HCT116 (cell line): Measurements from ENCODE around the gene ARHGEF40. TPM values are rescaled to one million over a fixed set of nuclear protein-coding genes. Genes with fewer than 3 reads are reported as not detected.

Source experiments
- ATAC-seq: fragments of 200-7000 bp; cut with Tn5 transposase; 2 replicates; pipeline ENCODE4 v1.9.1; 2020; ENCODE audit warnings: mild to moderate bottlenecking, moderate library complexity
- BruUV-seq: library from RNA; stranded (reverse); fragments of 400-500 nt; replicated peaks from 2 replicates; lab custom pipeline; 2021; lab: Mats Ljungman, UMichigan
- CTCF ChIA-PET: fragments of 300-600 bp; sonication (Branson Sonifier 250); formaldehyde crosslinking; loops from one replicate; lab custom pipeline; 2021; ENCODE audit warnings: antibody characterized with exemption; lab: Charles Lee
- POLR2A ChIA-PET: fragments of 300-600, 350-600 bp; sonication (Branson Sonifier 250); formaldehyde crosslinking; loops from one replicate; lab custom pipeline; 2021; ENCODE audit warnings: antibody characterized with exemption; lab: Charles Lee
- RAD21 ChIA-PET, 2 experiments: fragments of 300-600 bp; sonication (Branson Sonifier 250); formaldehyde crosslinking; loops; one replicate each; lab custom pipeline; 2023; ENCODE audit warnings: low total read pairs in 2 of 2; ENCODE audit not compliant: uncharacterized antibody in 2 of 2, unreplicated experiment in 2 of 2, low non-redundant PET in 1 of 2; lab: Charles Lee
- DNase-seq: peaks from one replicate; pipeline ENCODE4 v3.0.0-alpha.2; 2010; ENCODE audit warnings: low read depth, low spot score
- H2AFZ ChIP-seq: fragments of 200-600 bp; shearing (Covaris generic), sonication (generic); 2 replicates; pipeline ENCODE4 v1.6.1; 2017; ENCODE audit warnings: low read depth, mixed run types, mixed read lengths, antibody characterized with exemption, low read length; ENCODE audit not compliant: poor library complexity, severe bottlenecking
- H3K27ac ChIP-seq: 2 replicates; pipeline ENCODE4 v1.5.1; 2012; ENCODE audit warnings: low read depth, low read length
- H3K27me3 ChIP-seq: fragments of 200-600 bp; sonication (generic); 2 replicates; pipeline ENCODE4 v1.6.1; 2016; ENCODE audit warnings: mixed run types, low read length, mixed read lengths; ENCODE audit not compliant: insufficient read depth
- H3K36me3 ChIP-seq, 2 experiments: fragments of 200-500 bp in 1 of 2; fragments of 200-600 bp in 1 of 2; sonication (Bioruptor generic) in 1 of 2; sonication (generic) in 1 of 2; 2 replicates each; pipeline versions ENCODE4 v1.5.1 to v1.6.1; 2014 to 2016; ENCODE audit warnings: low read length in 2 of 2, inconsistent platforms in 1 of 2, mixed read lengths in 1 of 2, mixed run types in 1 of 2; ENCODE audit not compliant: insufficient read depth in 2 of 2, control insufficient read depth in 1 of 2
- H3K4me1 ChIP-seq, 2 experiments: fragments of 200-600 bp in 1 of 2; sonication (generic) in 1 of 2; 2 replicates each; pipeline versions ENCODE4 v1.5.1 to v1.6.1; 2012 to 2017; ENCODE audit warnings: low read length in 2 of 2, inconsistent platforms in 1 of 2, mild to moderate bottlenecking in 1 of 2, mixed read lengths in 1 of 2, mixed run types in 1 of 2, moderate library complexity in 1 of 2; ENCODE audit not compliant: insufficient read depth in 2 of 2, control insufficient read depth in 1 of 2
- H3K4me2 ChIP-seq: fragments of 200-600 bp; sonication (generic); 2 replicates; pipeline ENCODE4 v1.6.1; 2017; ENCODE audit warnings: mixed run types, low read length, mixed read lengths
- H3K4me3 ChIP-seq, 2 experiments: fragments of 200-600 bp in 1 of 2; sonication (generic) in 1 of 2; replicated peaks in 1 of 2; 2 replicates each; pipeline ENCODE4 v1.5.1; 2011 to 2016; ENCODE audit warnings: low read length in 2 of 2, control low read depth in 1 of 2, low read depth in 1 of 2, mild to moderate bottlenecking in 1 of 2, mixed read lengths in 1 of 2, mixed run types in 1 of 2
- H3K79me2 ChIP-seq: fragments of 200-600 bp; sonication (generic); 2 replicates; pipeline ENCODE4 v1.6.1; 2017; ENCODE audit warnings: mild to moderate bottlenecking, mixed run types, low read length, moderate library complexity, mixed read lengths; ENCODE audit not compliant: insufficient read depth
- H3K9ac ChIP-seq: fragments of 200-600 bp; sonication (generic); 2 replicates; pipeline ENCODE4 v1.6.1; 2016; ENCODE audit warnings: low read length, mixed read lengths
- H3K9me2 ChIP-seq: fragments of 200-600 bp; sonication (generic), shearing (Covaris generic); 2 replicates; pipeline ENCODE4 v1.6.1; 2017; ENCODE audit warnings: mixed run types, mild to moderate bottlenecking, moderate library complexity; ENCODE audit not compliant: insufficient read depth
- H3K9me3 ChIP-seq, 2 experiments: fragments of 200-500 bp in 1 of 2; fragments of 200-600 bp in 1 of 2; sonication (Bioruptor generic) in 1 of 2; sonication (generic) in 1 of 2; 2 replicates each; pipeline ENCODE4 v1.6.1; 2014 to 2017; ENCODE audit warnings: low read length in 2 of 2, mixed read lengths in 2 of 2, inconsistent platforms in 1 of 2, low read depth in 1 of 2, mild to moderate bottlenecking in 1 of 2, mixed run types in 1 of 2, moderate library complexity in 1 of 2; ENCODE audit not compliant: control insufficient read depth in 1 of 2, insufficient read depth in 1 of 2
- H4K20me1 ChIP-seq: fragments of 200-600 bp; sonication (generic), shearing (Covaris generic); 2 replicates; pipeline ENCODE4 v1.6.1; 2017; ENCODE audit warnings: mixed run types, mild to moderate bottlenecking, moderate library complexity; ENCODE audit not compliant: insufficient read depth
- CBX3 ChIP-seq: IDR thresholded peaks from 2 replicates; pipeline ENCODE4 v1.6.1; 2012; ENCODE audit warnings: low read depth
- CEBPB ChIP-seq: IDR thresholded peaks from 2 replicates; pipeline ENCODE4 v1.6.1; 2012; ENCODE audit warnings: low read depth
- EZH2phosphoT487 ChIP-seq: fragments of 200-600 bp; IDR thresholded peaks from 2 replicates; pipeline ENCODE4 v1.6.1; 2018; ENCODE audit warnings: antibody characterized with exemption, borderline replicate concordance
- JUND ChIP-seq: IDR thresholded peaks from 2 replicates; pipeline ENCODE4 v1.6.1; 2012
- POLR2AphosphoS5 ChIP-seq: IDR thresholded peaks from 2 replicates; pipeline ENCODE4 v1.6.1; 2011; ENCODE audit warnings: mild to moderate bottlenecking, low read depth, low read length, moderate library complexity
- RAD21 ChIP-seq: IDR thresholded peaks from 2 replicates; pipeline ENCODE4 v1.6.1; 2012; ENCODE audit warnings: low read depth, mild to moderate bottlenecking
- SIN3A ChIP-seq: IDR thresholded peaks from 2 replicates; pipeline ENCODE4 v1.6.1; 2012; ENCODE audit warnings: low read depth
- SRF ChIP-seq: IDR thresholded peaks from 2 replicates; pipeline ENCODE4 v1.6.1; 2012; ENCODE audit warnings: low read depth
- TCF7L2 ChIP-seq: IDR thresholded peaks from 2 replicates; pipeline ENCODE4 v1.7.0; 2011; ENCODE audit warnings: borderline replicate concordance, inconsistent platforms; ENCODE audit not compliant: insufficient read depth, insufficient read length; ENCODE audit errors: extremely low read depth
- YY1 ChIP-seq: IDR thresholded peaks from 2 replicates; pipeline ENCODE4 v1.6.1; 2011; ENCODE audit warnings: low read length, low read depth, moderate library complexity, mild to moderate bottlenecking; ENCODE audit not compliant: insufficient replicate concordance; ENCODE audit errors: extremely low read depth
- ZNF274 ChIP-seq: fragments of 200-500 bp; sonication (Bioruptor generic); IDR thresholded peaks from 2 replicates; pipeline ENCODE4 v1.6.1; 2014; ENCODE audit warnings: mild to moderate bottlenecking, low read depth, low read length, inconsistent platforms
- intact Hi-C: fragments of 100-400 bp; cut with micrococcal nuclease; formaldehyde crosslinking; loops from 2 replicates; pipeline ENCODE4 v1.10.0; 2022
- total RNA-seq: library from RNA; stranded (reverse); gene quantifications from one replicate; pipeline ENCODE4 v1.2.1, GENCODE V29; 2021; ENCODE audit not compliant: unreplicated experiment
- TF ChIP-seq, protein P1 (sequence below): IDR thresholded peaks from 2 replicates; pipeline ENCODE4 v1.6.1; 2012
- TF ChIP-seq, protein P2 (sequence below): IDR thresholded peaks from 2 replicates; pipeline ENCODE4 v1.6.1; 2011; ENCODE audit warnings: mild to moderate bottlenecking, low read length, moderate library complexity; ENCODE audit not compliant: insufficient replicate concordance; ENCODE audit errors: extremely low read depth
- TF ChIP-seq, protein P3 (sequence below), 3 experiments: fragments of 200-600 bp in 1 of 3; sonication (generic) in 1 of 3; IDR thresholded peaks in 2 of 3; conservative IDR thresholded peaks in 1 of 3; 2 replicates each; pipeline ENCODE4 v1.5.1; 2012 to 2017; ENCODE audit warnings: low read depth in 2 of 3, low read length in 2 of 3, antibody characterized with exemption in 1 of 3, borderline replicate concordance in 1 of 3, control low read depth in 1 of 3, mild to moderate bottlenecking in 1 of 3, mixed read lengths in 1 of 3, mixed run types in 1 of 3, moderate library complexity in 1 of 3; ENCODE audit not compliant: insufficient read depth in 1 of 3

Gene ARHGEF40
- total RNA-seq, 1 experiment from 2014 or later: 6.3 TPM

DNA sequence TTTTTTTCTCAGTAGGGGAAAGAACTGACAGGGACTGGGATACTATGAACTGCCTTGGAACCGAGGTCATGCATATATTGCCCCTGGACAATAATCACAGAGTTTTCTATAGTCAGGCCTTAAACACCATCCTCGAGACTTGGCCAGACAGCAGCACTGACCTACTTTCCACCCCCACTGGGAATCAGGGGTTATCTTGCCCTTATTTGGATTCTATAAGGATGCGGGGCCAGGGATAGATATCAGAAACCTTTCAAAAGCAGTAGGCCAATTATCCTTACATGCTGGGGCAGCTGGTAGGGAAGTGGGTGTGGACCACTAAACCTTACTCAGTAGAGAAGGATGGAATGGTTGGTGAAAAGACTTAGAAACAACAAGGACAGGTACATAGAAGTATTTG lies 26.3 kb downstream of the ARHGEF40 start:
- no peak overlapping the region for H3K4me3 ChIP-seq
- H3K4me1 ChIP-seq: peaks cover 9 to 18% of the 10 kb centered on the region in 2 experiments
- ATAC-seq (no peak), DNase-seq (no peak)
- intact Hi-C loops: no loop called here
- ChIA-PET RAD21 (no interaction called here), CTCF (interaction anchor here (1.2 to 5.3 kb wide), 4 partner anchors 7 to 82 kb away, joined by 4 to 35 read pairs (median 12); no protein-coding TSS in a partner anchor), POLR2A (no interaction called here)
- H3K36me3 ChIP-seq: no peaks in the 10 kb centered on the region; a peak in 1 of 4 replicates
- H4K20me1 ChIP-seq: no peaks in the 10 kb centered on the region
- no peaks in the 10 kb centered on the region for H3K27me3 ChIP-seq
- no peak overlapping the region for H3K4me2 ChIP-seq
- H3K27ac ChIP-seq: 0 out of 2 replicates have a peak overlapping the region, but pooled peaks have one; percentile 27
- H3K9ac ChIP-seq: no peak overlapping the region
- H3K9me3 ChIP-seq: no peaks in the 10 kb centered on the region
- H2AFZ ChIP-seq: no peak overlapping the region
- H3K79me2 ChIP-seq: no peaks in the 10 kb centered on the region
- no peaks in the 10 kb centered on the region for H3K9me2 ChIP-seq
- TSS peak; percentile 30 for BruUV-seq
- TF ChIP-seq YY1 (no peak), CEBPB (no peak), CBX3 (no peak), RAD21 (no peak), SRF (no peak), EZH2phosphoT487 (no peak), TCF7L2 (no peak)
- TF ChIP-seq, protein P1, sequence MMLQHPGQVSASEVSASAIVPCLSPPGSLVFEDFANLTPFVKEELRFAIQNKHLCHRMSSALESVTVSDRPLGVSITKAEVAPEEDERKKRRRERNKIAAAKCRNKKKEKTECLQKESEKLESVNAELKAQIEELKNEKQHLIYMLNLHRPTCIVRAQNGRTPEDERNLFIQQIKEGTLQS: no peak

DNA sequence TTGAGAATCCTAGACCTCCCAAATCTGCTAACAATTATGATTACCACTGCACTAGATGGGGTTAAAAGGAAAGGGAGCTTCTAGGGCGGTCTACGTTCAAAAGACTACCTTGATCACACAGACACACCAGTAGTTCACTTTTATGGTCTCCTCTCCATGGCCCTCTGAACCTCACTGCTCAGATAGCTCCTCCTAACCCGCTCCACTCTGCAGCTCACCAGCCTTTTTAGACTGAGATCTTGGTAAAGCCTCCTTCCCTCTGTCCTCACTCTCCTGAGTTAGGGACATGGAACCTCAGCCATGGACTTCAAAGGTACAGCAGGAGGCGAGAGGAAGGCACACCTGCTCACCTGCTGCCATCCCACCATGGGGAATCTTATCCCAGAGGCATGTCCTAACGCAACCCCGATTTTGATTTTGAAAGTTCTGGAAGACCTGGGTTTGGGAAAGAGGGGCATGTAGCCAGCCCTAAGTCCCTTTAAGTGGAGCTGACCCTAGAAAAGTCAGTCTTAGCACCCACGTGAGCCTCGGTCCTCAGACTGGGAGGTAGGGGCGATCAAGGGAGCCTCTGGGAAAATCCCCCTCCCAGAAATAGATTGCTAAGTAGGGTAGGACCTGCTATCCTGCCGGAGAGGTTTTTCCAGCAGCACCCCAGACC lies 27.0 kb downstream of the ARHGEF40 start:
- H3K36me3 ChIP-seq: no peaks in the 10 kb centered on the region
- no peak overlapping the region for H3K4me2 ChIP-seq
- H3K27me3 ChIP-seq: no peaks in the 10 kb centered on the region
- H3K9me2 ChIP-seq: no peaks in the 10 kb centered on the region
- DNase-seq: no peak
- ATAC-seq: no peak
- H3K79me2 ChIP-seq: no peaks in the 10 kb centered on the region
- TF ChIP-seq, protein P2, sequence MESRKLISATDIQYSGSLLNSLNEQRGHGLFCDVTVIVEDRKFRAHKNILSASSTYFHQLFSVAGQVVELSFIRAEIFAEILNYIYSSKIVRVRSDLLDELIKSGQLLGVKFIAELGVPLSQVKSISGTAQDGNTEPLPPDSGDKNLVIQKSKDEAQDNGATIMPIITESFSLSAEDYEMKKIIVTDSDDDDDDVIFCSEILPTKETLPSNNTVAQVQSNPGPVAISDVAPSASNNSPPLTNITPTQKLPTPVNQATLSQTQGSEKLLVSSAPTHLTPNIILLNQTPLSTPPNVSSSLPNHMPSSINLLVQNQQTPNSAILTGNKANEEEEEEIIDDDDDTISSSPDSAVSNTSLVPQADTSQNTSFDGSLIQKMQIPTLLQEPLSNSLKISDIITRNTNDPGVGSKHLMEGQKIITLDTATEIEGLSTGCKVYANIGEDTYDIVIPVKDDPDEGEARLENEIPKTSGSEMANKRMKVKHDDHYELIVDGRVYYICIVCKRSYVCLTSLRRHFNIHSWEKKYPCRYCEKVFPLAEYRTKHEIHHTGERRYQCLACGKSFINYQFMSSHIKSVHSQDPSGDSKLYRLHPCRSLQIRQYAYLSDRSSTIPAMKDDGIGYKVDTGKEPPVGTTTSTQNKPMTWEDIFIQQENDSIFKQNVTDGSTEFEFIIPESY: no peak
- TF ChIP-seq, protein P3, sequence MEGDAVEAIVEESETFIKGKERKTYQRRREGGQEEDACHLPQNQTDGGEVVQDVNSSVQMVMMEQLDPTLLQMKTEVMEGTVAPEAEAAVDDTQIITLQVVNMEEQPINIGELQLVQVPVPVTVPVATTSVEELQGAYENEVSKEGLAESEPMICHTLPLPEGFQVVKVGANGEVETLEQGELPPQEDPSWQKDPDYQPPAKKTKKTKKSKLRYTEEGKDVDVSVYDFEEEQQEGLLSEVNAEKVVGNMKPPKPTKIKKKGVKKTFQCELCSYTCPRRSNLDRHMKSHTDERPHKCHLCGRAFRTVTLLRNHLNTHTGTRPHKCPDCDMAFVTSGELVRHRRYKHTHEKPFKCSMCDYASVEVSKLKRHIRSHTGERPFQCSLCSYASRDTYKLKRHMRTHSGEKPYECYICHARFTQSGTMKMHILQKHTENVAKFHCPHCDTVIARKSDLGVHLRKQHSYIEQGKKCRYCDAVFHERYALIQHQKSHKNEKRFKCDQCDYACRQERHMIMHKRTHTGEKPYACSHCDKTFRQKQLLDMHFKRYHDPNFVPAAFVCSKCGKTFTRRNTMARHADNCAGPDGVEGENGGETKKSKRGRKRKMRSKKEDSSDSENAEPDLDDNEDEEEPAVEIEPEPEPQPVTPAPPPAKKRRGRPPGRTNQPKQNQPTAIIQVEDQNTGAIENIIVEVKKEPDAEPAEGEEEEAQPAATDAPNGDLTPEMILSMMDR (IDR thresholded peaks at IDR 0.05 in 2 of 3, conservative IDR thresholded peaks at IDR 0.05 in 1 of 3; ENCODE audit: borderline replicate concordance in 1 of 3, insufficient read depth in 1 of 3, low read depth in 2 of 3, low read length in 2 of 3): no peak
- TF ChIP-seq EZH2phosphoT487: no peak
- TF ChIP-seq, protein P1: no peak
- TF ChIP-seq JUND: no peak
- no peak for TF ChIP-seq POLR2AphosphoS5
- TF ChIP-seq ZNF274: no peak
- TF ChIP-seq TCF7L2: no peak
- TF ChIP-seq SIN3A: no peak
- no peaks in the 10 kb centered on the region for H3K9me3 ChIP-seq
- no peaks in the 10 kb centered on the region for H4K20me1 ChIP-seq
- H3K4me3 ChIP-seq: no peak overlapping the region
- no peak overlapping the region for H2AFZ ChIP-seq
- POLR2A ChIA-PET: no interaction called here
- BruUV-seq: no TSS peak
- H3K4me1 ChIP-seq: peaks cover 12 to 24% of the 10 kb centered on the region in 2 experiments
- RAD21 ChIA-PET: no interaction called here
- intact Hi-C loops: no loop called here
- H3K9ac ChIP-seq: no peak overlapping the region
- H3K27ac ChIP-seq: peak overlapping the region; percentile 27; the same call in 1 of the 2 replicates
- CTCF ChIA-PET: interaction anchor here (1.3 to 1.4 kb wide), 2 partner anchors 28 to 82 kb away, joined by 4 to 7 read pairs; no protein-coding TSS in a partner anchor
